SK-N-SH (cell line): Measurements from ENCODE around the gene TINAGL1.

Source experiments
- ELF1 ChIP-seq: IDR thresholded peaks from 2 replicates; pipeline ENCODE4 v1.4.0; 2012
- EP300 ChIP-seq, 2 experiments: IDR thresholded peaks; 2 replicates each; pipeline versions ENCODE4 v1.4.0 to v1.6.1; 2012; ENCODE audit warnings: borderline replicate concordance in 1 of 2, low read depth in 1 of 2, low read length in 1 of 2
- FOXJ3 ChIP-seq: sonication (generic); formaldehyde crosslinking; IDR thresholded peaks from 2 replicates; pipeline ENCODE4 v1.5.1; 2020; ENCODE audit warnings: mild to moderate bottlenecking, missing genetic modification reagents
- FOXM1 ChIP-seq: IDR thresholded peaks from 2 replicates; pipeline ENCODE4 v1.4.0; 2012; ENCODE audit warnings: low read depth, mild to moderate bottlenecking
- GATA2 ChIP-seq: sonication (generic); formaldehyde crosslinking; IDR thresholded peaks from 2 replicates; pipeline ENCODE4 v1.5.0; 2020; ENCODE audit warnings: mild to moderate bottlenecking, missing genetic modification reagents
- REST ChIP-seq: IDR thresholded peaks from 2 replicates; pipeline ENCODE4 v1.6.1; 2012; ENCODE audit warnings: mild to moderate bottlenecking, low read depth, low read length, moderate library complexity
- RFX5 ChIP-seq: IDR thresholded peaks from 2 replicates; pipeline ENCODE4 v1.6.1; 2012; ENCODE audit warnings: mild to moderate bottlenecking, improper control_type of control experiment, low read length
- TF ChIP-seq, protein P1 (sequence below): fragments of 200-600 bp; sonication (generic); IDR thresholded peaks from 2 replicates; pipeline ENCODE4 v1.6.1; 2017; ENCODE audit warnings: antibody characterized with exemption, mild to moderate bottlenecking, moderate library complexity
- TF ChIP-seq, protein P2 (sequence below): IDR thresholded peaks from 2 replicates; pipeline ENCODE4 v1.4.0; 2012; ENCODE audit warnings: low read depth, borderline replicate concordance

DNA sequence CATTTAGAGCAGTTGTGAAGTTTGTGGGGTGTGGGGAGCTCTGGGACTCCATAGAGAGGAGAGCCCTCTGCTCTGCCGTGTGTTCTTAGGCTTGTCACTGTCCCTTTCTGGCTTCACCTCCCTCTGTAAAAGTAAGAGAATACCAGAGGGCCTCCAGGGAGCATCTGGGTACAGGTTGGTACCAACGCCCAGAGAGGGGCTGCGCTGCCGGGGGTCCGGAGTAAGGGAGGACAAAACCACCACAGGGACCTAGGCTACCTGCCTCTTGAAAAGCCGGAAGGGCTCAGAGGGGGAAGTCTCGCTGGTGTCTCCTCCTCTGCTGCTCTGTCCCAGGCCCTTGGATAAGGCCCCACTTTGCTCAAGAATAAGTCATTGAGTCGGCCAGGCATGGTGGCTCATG lies 3.1 kb upstream of the TINAGL1 start:
- TF ChIP-seq FOXJ3 (CRISPR knock-in tag) = no peak
- TF ChIP-seq, protein P1, sequence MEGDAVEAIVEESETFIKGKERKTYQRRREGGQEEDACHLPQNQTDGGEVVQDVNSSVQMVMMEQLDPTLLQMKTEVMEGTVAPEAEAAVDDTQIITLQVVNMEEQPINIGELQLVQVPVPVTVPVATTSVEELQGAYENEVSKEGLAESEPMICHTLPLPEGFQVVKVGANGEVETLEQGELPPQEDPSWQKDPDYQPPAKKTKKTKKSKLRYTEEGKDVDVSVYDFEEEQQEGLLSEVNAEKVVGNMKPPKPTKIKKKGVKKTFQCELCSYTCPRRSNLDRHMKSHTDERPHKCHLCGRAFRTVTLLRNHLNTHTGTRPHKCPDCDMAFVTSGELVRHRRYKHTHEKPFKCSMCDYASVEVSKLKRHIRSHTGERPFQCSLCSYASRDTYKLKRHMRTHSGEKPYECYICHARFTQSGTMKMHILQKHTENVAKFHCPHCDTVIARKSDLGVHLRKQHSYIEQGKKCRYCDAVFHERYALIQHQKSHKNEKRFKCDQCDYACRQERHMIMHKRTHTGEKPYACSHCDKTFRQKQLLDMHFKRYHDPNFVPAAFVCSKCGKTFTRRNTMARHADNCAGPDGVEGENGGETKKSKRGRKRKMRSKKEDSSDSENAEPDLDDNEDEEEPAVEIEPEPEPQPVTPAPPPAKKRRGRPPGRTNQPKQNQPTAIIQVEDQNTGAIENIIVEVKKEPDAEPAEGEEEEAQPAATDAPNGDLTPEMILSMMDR = no peak
- TF ChIP-seq ELF1 = no peak
- TF ChIP-seq, protein P2, sequence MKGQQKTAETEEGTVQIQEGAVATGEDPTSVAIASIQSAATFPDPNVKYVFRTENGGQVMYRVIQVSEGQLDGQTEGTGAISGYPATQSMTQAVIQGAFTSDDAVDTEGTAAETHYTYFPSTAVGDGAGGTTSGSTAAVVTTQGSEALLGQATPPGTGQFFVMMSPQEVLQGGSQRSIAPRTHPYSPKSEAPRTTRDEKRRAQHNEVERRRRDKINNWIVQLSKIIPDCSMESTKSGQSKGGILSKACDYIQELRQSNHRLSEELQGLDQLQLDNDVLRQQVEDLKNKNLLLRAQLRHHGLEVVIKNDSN = no peak
- TF ChIP-seq REST = no peak
- TF ChIP-seq EP300 (IDR thresholded peaks at IDR 0.05; ENCODE audit: borderline replicate concordance in 1 of 2, low read depth in 1 of 2, low read length in 1 of 2) = no peak
- TF ChIP-seq GATA2 = no peak
- TF ChIP-seq RFX5 = no peak
- no peak for TF ChIP-seq FOXM1
